HG02678 (cell line): ENCODE data around the gene RNF41.
A peak's percentile ranks its signal among the peaks of the same experiment; 100 is the strongest.
"Not testable (repeated sequence)": the region's sequence is repeated elsewhere in the genome, so short reads cannot be mapped to it uniquely, and the experiment has no call there.

Experiments used
- ATAC-seq: cut with Tn5 transposase; IDR thresholded peaks from one replicate; pipeline ENCODE4 v1.9.1; 2021; ENCODE audit warnings: mild to moderate bottlenecking, moderate library complexity; ENCODE audit not compliant: unreplicated experiment

Gene RNF41

GRCh38 chr12:56221757-56222530, at the start of gene RNF41:
TSS of gene RNF41 (minus strand) at chr12:56221922. CDS start at chr12:56214047, 7,875 bp downstream.
- ATAC-seq = peak; percentile 77

GRCh38 chr12:56271031-56271430, 49.3 kb upstream of the RNF41 start:
- ATAC-seq = no peak

DNA sequence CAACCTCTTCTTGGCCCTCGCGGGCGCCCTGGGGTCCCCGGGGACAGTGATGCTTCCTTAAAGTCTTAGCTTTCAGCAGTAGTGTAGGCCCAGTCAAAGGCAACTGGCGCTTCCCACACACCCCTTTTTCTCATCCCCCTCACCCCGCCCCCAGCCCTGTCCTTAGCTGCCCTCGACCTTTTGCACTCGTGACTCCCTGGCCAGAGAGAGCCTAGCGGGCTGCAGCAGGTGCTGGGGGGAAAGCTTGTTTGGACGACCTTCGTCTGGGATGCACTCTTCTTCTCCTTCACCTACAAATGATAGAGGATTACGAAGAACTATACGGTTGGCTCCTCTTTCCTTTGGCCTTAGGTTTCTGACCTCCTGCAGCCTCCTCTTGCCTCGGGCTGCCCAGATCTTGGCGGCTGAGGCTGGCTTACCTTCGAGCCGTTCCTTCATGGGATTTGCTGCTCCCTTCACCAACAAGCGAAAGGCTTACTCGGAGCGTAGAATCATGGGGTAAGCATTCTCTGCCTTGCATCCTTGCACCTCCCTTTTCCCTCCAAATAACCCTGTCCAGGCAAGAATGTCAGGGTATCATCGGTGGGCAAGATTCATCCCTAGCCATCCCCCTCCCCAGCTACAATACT, 45.8 kb upstream of the RNF41 start:
- ATAC-seq = peak; percentile 14

DNA sequence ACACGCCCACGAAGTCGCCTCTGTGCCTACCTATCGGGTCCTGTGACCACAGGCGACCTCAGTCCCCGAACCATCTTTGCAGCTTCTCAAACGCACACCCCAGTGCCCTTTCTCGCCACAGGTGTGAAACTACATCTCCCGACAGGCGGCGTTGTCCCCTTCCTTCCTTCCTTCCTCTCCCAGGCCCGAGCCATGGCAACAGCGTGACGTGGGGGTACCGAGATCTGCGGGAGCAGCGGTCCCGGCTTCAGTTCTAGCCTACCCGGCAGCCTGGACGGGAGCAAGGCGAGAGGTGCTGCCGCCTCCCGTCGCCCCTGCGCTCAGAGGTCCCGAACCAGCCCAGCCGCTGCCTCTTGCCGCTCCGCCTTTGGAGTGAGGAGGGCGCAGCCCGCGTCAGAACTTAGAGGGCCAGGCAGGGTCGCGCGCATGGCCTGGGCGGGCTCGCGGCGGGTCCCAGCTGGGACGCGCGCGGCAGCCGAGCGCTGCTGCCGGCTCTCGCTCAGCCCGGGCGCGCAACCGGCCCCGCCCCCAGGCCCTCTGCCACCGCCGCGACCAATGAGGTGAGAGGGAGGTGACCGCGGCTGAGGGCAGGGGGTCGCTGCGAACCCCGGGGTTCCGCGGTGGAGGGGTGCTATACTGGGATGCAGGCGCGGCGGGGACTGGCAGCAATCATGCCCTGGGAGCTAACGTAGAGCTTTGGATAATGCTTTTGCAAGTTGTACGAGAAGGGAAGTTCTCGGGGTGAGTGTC, 45.1 kb upstream of the RNF41 start, which contains the start of gene COQ10A:
Gene COQ10A, plus strand, starts transcription at position 250 of the 750 bp plus-strand sequence. Its CDS starts 177 bp downstream, at position 427.
- peak; percentile 95 for ATAC-seq

DNA sequence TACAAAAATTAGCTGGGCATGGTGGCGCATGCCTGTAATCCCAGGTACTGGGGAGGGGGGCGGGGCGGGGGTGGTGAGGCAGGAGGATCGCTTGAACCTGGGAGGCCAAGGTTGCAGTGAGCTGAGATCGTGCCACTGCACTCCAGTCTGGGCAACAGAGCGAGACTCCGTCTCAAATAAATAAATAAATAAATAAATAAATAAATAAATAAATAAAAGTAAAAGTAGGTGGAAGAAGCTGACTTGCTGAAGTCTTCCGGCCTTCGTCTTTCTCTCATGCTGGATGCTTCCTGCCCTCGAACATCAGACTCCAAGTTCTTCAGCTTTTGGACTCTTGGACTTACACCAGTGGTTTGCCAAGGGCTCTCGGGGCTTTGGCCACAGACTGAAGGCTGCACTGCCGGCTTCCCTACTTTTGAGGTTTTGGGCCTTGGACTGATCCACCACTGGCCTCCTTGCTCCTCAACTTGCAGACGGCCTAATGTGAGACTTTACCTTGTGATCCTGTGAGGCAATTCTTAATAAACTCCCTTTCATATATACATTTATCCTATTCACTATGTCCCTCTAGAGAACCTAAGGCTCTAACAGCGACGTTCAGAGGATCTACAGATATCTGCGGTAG, 44.5 kb upstream of the RNF41 start:
- ATAC-seq = not testable (repeated sequence)

GRCh38 chr12:56262955-56263354, 41.2 kb upstream of the RNF41 start:
- ATAC-seq = not testable (repeated sequence)

DNA sequence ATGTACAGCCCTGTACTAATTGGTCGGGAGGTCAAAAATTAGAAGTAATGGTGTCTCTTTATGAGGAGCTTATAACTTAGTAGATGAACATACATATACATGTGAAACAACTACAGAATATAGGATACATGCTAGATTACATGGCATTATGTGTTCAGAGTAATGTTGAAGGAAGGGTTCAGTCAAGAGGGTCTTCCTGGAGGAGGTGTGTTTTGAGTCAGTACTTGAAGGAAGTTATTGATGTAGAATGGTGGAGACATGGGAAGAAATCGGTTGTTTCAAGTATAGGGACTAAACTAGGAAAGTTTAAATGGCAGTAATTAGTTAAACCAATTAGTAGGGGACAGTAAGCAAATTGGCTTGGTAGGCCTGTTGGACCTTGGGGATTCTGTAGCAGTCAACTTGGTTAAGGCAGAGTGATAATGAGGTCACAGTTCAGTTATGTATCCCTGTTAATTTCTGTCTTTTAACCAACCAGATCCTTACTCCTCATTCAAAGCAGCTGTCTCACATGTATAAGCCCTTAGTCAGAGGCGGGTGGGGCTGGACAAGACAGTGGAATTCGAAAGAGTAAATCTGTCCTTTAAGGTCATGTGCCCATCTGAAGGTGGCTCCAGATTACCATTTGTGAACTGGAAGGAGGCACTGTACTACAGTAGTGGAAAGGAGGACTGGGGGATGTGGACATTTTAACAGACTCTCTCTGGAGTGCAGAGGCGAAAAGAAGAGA, 39.9 kb upstream of the RNF41 start:
- no peak for ATAC-seq

GRCh38 chr12:56260921-56261320, 39.2 kb upstream of the RNF41 start:
- ATAC-seq = no peak

GRCh38 chr12:56260380-56260779, 38.7 kb upstream of the RNF41 start:
- ATAC-seq = no peak

- ATAC-seq = no peak
Measured at GRCh38 chr12:56258820-56259183, 37.1 kb upstream of the RNF41 start.

DNA sequence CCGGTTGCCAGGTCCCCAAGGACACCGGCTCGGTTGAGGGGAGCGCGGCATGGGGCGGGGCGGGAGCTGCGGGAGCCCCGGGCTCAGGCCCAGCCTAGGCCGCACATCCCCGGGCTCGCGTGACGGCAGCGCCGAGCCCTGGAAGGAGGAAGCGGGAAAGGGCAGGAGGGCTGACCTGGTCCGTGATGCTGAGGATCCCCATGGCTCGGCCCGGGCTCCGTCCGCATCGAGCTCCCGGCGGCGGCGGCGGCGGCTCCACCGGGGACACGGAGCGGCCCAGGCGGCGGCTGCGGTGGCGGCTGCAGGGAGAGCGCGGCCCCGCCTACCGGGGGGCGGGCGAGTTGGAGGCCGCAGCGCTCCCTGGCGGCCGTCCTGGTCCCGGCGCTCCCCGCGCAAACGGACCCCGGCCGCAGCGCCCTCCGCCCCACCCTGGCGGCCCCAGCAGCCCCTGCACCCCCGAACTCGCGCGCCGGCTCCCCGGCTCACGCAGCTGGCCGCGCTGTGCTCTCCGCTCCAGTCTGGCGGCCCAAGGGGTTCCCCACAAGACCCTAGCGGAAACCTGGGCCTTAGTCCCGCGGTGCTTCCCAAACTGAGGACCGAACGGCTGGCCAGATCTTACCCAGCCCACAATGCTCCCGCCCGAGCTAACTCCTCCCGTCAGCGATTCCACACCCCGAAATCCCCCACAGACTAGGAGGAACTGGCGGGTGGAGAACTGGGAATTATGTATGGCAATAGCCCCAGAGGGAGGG, 36.5 kb upstream of the RNF41 start, which contains the start of gene ANKRD52:
Gene ANKRD52, minus strand, starts transcription at position 317 of the 752 bp plus-strand sequence. Its CDS starts 115 bp downstream, at position 202.
- peak; percentile 89 for ATAC-seq

DNA sequence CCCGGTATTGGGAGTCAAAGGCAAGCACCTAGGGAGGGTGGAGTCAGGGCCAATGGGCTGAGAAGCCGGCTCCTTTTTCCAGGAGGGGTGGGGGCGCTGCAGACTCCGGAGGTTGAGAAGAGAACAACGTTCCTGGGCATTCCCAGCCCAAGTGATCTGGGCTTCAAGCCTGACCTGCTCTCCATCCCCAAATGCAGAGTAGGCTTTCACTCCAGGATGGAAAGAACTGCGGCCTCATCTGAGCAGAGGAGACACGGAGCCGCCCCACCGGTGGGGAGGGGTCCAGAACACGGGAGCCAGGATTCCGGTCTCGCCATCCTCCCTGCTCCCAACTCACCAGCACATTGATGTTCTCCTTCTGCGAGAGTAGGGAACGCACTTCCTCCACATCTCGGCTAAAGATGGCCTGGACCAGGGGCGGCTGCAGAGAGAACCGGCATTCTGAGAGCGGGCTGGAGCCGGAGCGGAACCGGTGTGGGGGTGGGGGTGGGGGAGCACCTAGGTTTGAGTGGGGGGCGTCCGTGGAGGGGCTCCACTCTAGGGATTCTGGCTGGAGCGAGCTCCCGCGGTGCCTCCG, 35.9 kb upstream of the RNF41 start:
- ATAC-seq = no peak

DNA sequence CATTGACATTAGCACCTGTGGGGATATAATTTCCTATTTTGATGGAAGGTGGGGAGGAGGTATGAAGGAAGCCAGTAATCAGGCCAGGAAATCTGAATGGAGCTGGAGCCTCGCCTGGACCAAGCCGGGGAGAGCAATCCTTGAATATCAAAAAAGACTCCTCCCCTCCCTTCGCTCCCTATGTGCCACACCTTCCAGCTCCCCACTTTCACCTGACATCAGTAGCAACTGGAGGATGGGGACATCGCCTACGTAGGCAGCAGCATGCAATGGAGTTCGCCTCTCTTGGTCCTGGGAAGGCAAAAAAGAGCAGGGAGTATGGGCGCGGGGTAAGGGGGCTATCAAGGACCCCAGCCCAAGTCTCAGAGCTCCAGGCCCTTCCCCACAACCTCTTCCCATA, 35.3 kb upstream of the RNF41 start:
- ATAC-seq = no peak

- ATAC-seq = no peak
Measured at GRCh38 chr12:56256326-56256960, 34.7 kb upstream of the RNF41 start.

GRCh38 chr12:56255671-56256070, 33.9 kb upstream of the RNF41 start:
- ATAC-seq = no peak

DNA sequence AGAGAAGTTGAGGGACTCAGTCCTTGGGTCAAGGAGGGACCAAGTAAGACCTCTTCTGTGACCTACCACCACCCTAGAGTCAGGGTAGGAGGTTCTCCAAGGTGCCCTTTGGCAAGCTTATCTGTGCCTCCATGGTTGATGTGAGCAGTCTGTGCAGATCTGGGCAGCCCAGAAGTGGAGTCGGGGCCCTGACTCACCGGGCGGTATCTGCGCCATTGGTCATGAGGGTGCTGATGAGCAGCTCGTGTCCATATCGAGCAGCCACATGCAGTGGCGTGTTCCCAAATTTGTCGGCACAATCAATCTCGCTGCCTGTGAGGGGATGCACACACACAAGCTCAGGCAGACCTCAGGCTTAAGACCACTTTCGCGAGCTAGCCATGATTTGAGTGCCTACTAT, 31.4 kb upstream of the RNF41 start:
- ATAC-seq = no peak

GRCh38 chr12:56252649-56253048, 30.9 kb upstream of the RNF41 start:
- no peak for ATAC-seq

GRCh38 chr12:56248711-56249110, 27.0 kb upstream of the RNF41 start:
- no peak for ATAC-seq

DNA sequence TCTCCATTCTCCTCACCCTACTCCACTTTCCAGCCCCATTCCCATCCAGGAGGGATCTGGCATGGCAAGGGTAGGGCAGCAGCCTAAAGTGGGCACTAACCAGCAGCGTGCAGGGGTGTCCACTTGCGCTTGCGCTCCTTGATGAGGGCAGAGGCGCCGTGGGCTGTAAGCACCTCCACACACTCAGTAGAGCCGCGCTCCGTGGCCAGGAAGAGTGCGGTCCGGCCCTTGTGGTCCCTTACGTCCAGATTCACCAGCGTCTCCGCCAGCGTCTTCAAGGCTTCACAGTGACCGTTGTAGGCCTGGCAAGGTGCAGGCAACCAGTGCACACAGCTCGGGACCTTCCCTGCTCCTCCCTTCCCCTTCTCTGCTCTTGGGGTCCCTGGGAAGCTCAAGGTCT, 26.2 kb upstream of the RNF41 start:
- no peak for ATAC-seq
